ENCODE measurements around the gene CPT1A.

GRCh38 chr11:68854273-68854958 lies 12.7 kb upstream of the CPT1A start:
- TF ChIP-seq CTCF (conservative IDR thresholded peaks at IDR 0.05; ENCODE audit: low read length): no peak
- TF ChIP-seq EZH2phosphoT487 (IDR thresholded peaks at IDR 0.05; ENCODE audit: borderline replicate concordance): no peak
